MM.1S (cell line): ENCODE data around the gene PCBP1.

Experiments used
- CTCF ChIP-seq: fragments of 300-600 bp; sonication (generic); IDR thresholded peaks from 2 replicates; pipeline ENCODE4 v1.5.1; 2016; ENCODE audit warnings: antibody characterized with exemption, low read length, mixed read lengths
- EZH2 ChIP-seq: fragments of 300-600 bp; sonication (generic); optimal IDR thresholded peaks from 2 replicates; pipeline ENCODE3; 2017; ENCODE audit warnings: low read depth, mild to moderate bottlenecking, antibody characterized with exemption, low read length, mixed read lengths

GRCh38 chr2:70113359-70114070 lies 26.2 kb downstream of the PCBP1 start:
- no peak for TF ChIP-seq CTCF
- TF ChIP-seq EZH2: no peak
